ENCODE measurements around the gene ITPR3. TPM values are rescaled to one million over a fixed set of nuclear protein-coding genes. Genes with fewer than 3 reads are reported as not detected.
A peak's percentile ranks its signal among the peaks of the same experiment; 100 is the strongest.

Gene ITPR3
- total RNA-seq, 6 donors from 2014 or later = 95.6 to 179 (median 137) TPM

- H3K36me3 ChIP-seq = peaks cover 0 to 19% (median 7%) of the 10 kb centered on the region in 4 donors
- H3K4me3 ChIP-seq = peak within 1 kb of the TSS; percentile 78 to 96 (median 79)
- H3K4me1 ChIP-seq = peaks cover 12 to 21% (median 15%) of the 10 kb centered on the region in 4 donors
- no peaks in the 10 kb centered on the region for H3K27me3 ChIP-seq
- DNase-seq (peak; percentile 98 to 99), ATAC-seq (ENCODE audit: low FRiP score in 2 of 2) (peak; percentile 97 to 99)
- H3K27ac ChIP-seq = peak within 1 kb of the TSS; percentile 88 to 97 (median 92)
- 2 to 4% methylated on average over 32 to 59 of the region's 73 CpGs for WGBS, 2 donors
- TF ChIP-seq EP300 (IDR thresholded peaks at IDR 0.05) (no peak), POLR2A (IDR thresholded peaks at IDR 0.05) (peak in 2 of 4 donors; percentile 60 to 83), POLR2AphosphoS5 (IDR thresholded peaks at IDR 0.05) (peak; percentile 54 to 78), CTCF (IDR thresholded peaks at IDR 0.05) (peak; percentile 37 to 89 (median 68))
- no peaks in the 10 kb centered on the region for H3K9me3 ChIP-seq
Observed at GRCh38 chr6:33711140-33712129, 90.3 kb downstream of the ITPR3 start, which contains the start of gene UQCC2. UQCC2 (minus strand) TSS chr6:33711700; CDS start chr6:33711686, 14 bp downstream.

- H3K27me3 ChIP-seq = no peaks in the 10 kb centered on the region
- no peak overlapping the region for H3K27ac ChIP-seq
- 85 to 86% methylated on average over 3 of the region's 3 CpGs for WGBS, 2 donors
- H3K4me3 ChIP-seq = no peak overlapping the region
- no peak for DNase-seq
- TF ChIP-seq POLR2A (IDR thresholded peaks at IDR 0.05) (no peak), POLR2AphosphoS5 (IDR thresholded peaks at IDR 0.05) (no peak), EP300 (IDR thresholded peaks at IDR 0.05) (no peak), CTCF (IDR thresholded peaks at IDR 0.05) (no peak)
- H3K36me3 ChIP-seq = peaks cover 0 to 14% (median 3%) of the 10 kb centered on the region in 4 donors
- no peaks in the 10 kb centered on the region for H3K9me3 ChIP-seq
- ATAC-seq (ENCODE audit: low FRiP score in 2 of 2) = no peak
- H3K4me1 ChIP-seq = peaks cover 18 to 33% (median 21%) of the 10 kb centered on the region in 4 donors
Observed at GRCh38 chr6:33712914-33713313, 91.8 kb downstream of the ITPR3 start.

GRCh38 chr6:33713786-33714185 is 92.7 kb downstream of the ITPR3 start:
- Histone ChIP-seq H3K4me1 (peaks cover 18 to 41% (median 29%) of the 10 kb centered on the region in 4 donors), H3K4me3 (no peak overlapping the region), H3K27me3 (no peaks in the 10 kb centered on the region), H3K27ac (no peak overlapping the region), H3K9me3 (no peaks in the 10 kb centered on the region), H3K36me3 (peaks cover 0 to 8% (median 1%) of the 10 kb centered on the region in 4 donors)
- ATAC-seq (ENCODE audit: low FRiP score in 2 of 2) (no peak), DNase-seq (no peak)
- TF ChIP-seq CTCF (IDR thresholded peaks at IDR 0.05) = no peak
- no peak for TF ChIP-seq POLR2A (IDR thresholded peaks at IDR 0.05)
- TF ChIP-seq POLR2AphosphoS5 (IDR thresholded peaks at IDR 0.05) = no peak
- no peak for TF ChIP-seq EP300 (IDR thresholded peaks at IDR 0.05)
- WGBS, 2 donors = 84 to 85% methylated on average over 2 of the region's 2 CpGs

GRCh38 chr6:33714385-33715040 is 93.4 kb downstream of the ITPR3 start:
- TF ChIP-seq POLR2A (IDR thresholded peaks at IDR 0.05) (no peak), EP300 (IDR thresholded peaks at IDR 0.05) (no peak), POLR2AphosphoS5 (IDR thresholded peaks at IDR 0.05) (no peak), CTCF (IDR thresholded peaks at IDR 0.05) (no peak)
- Histone ChIP-seq H3K27me3 (no peaks in the 10 kb centered on the region), H3K4me1 (peaks cover 18 to 46% (median 33%) of the 10 kb centered on the region in 4 donors), H3K27ac (no peak overlapping the region), H3K36me3 (peaks cover 0 to 3% (median 0%) of the 10 kb centered on the region in 4 donors), H3K4me3 (no peak overlapping the region), H3K9me3 (no peaks in the 10 kb centered on the region)
- DNase-seq = no peak
- no peak for ATAC-seq (ENCODE audit: low FRiP score in 2 of 2)
- WGBS, 2 donors = 74 to 90% methylated on average over 7 of the region's 7 CpGs
